ENCODE measurements around the gene RBM19. TPM values are rescaled to one million over a fixed set of nuclear protein-coding genes. Genes with fewer than 3 reads are reported as not detected.

Gene RBM19
- total RNA-seq, 1 experiment from 2014 or later = 61.7 TPM

DNA sequence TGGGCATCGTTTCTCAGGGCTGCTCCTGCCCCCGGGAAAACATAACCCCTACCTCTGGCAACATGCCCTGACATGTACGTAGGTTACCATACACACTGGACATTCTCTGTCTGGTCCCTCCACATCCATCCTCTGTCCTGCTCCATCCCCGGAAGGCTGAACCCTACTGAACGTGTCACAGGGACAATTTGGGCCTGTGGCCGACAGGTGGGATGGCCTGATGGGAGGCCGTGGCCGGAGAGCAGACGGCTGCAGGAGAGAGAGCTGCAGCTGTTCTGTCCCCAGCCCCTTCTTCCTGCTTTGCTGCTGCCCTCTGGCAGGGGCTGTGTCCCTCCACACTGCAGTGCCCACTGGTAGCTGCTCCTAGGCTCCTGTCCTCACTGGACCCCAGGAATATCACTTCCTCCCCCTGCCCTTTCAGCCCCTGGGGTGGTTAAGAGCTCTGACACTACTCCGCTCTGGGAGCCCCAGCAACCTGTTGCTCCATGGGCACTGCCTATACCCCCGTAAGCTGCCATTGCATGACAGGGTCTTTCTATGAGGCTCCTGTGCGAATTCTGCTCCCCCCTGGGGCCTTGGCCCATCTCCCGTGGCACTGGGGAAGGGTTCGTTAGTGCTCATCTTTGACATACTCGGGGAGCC, 125.6 kb downstream of the RBM19 start:
- no peak for DNase-seq
- no peak for ATAC-seq
- no peaks in the 10 kb centered on the region for H3F3A ChIP-seq (ENCODE audit: low read length, unreplicated experiment)
- H3K4me1 ChIP-seq (ENCODE audit: insufficient read depth, low read length) = no peaks in the 10 kb centered on the region
- H3K27ac ChIP-seq (ENCODE audit: low read length) = no peak overlapping the region
- no peaks in the 10 kb centered on the region for H3K9me3 ChIP-seq (ENCODE audit: low read length)
- no peaks in the 10 kb centered on the region for H3K27me3 ChIP-seq (ENCODE audit: low read length)
- intact Hi-C loops (cut with micrococcal nuclease) = no loop called here
- POLR2A ChIA-PET (ENCODE audit: unreplicated experiment) = no interaction called here
- CTCF ChIA-PET = interaction anchor here (0.6 kb wide), 1 partner anchor 125 kb away, joined by 5 read pairs; no protein-coding TSS in a partner anchor
- peaks cover 8% of the 10 kb centered on the region; the same call in 1 of the 2 replicates for H3K36me3 ChIP-seq (ENCODE audit: low read depth, low read length)
- no peak overlapping the region for H3K4me2 ChIP-seq (ENCODE audit: low read length)
- no peak overlapping the region for H3K9ac ChIP-seq (ENCODE audit: low read length)
- no peaks in the 10 kb centered on the region for H3K79me2 ChIP-seq (ENCODE audit: low read length)
- no peaks in the 10 kb centered on the region for H3K9me2 ChIP-seq (replicated peaks; ENCODE audit: low read length)
- H3K4me3 ChIP-seq (ENCODE audit: low read length) = no peak overlapping the region
- BruUV-seq (replicated peaks) = no TSS peak
- TF ChIP-seq, protein P1, sequence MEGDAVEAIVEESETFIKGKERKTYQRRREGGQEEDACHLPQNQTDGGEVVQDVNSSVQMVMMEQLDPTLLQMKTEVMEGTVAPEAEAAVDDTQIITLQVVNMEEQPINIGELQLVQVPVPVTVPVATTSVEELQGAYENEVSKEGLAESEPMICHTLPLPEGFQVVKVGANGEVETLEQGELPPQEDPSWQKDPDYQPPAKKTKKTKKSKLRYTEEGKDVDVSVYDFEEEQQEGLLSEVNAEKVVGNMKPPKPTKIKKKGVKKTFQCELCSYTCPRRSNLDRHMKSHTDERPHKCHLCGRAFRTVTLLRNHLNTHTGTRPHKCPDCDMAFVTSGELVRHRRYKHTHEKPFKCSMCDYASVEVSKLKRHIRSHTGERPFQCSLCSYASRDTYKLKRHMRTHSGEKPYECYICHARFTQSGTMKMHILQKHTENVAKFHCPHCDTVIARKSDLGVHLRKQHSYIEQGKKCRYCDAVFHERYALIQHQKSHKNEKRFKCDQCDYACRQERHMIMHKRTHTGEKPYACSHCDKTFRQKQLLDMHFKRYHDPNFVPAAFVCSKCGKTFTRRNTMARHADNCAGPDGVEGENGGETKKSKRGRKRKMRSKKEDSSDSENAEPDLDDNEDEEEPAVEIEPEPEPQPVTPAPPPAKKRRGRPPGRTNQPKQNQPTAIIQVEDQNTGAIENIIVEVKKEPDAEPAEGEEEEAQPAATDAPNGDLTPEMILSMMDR (conservative IDR thresholded peaks at IDR 0.05; ENCODE audit: low read depth, low read length) = no peak
- TF ChIP-seq EZH2phosphoT487 (IDR thresholded peaks at IDR 0.05; ENCODE audit: borderline replicate concordance, low read length) (no peak), EZH2 (IDR thresholded peaks at IDR 0.05; ENCODE audit: low read length, unreplicated experiment) (no peak)
- no peaks in the 10 kb centered on the region for H4K20me1 ChIP-seq (ENCODE audit: low read length)
- no peak overlapping the region for H2AFZ ChIP-seq (ENCODE audit: low read length)

DNA sequence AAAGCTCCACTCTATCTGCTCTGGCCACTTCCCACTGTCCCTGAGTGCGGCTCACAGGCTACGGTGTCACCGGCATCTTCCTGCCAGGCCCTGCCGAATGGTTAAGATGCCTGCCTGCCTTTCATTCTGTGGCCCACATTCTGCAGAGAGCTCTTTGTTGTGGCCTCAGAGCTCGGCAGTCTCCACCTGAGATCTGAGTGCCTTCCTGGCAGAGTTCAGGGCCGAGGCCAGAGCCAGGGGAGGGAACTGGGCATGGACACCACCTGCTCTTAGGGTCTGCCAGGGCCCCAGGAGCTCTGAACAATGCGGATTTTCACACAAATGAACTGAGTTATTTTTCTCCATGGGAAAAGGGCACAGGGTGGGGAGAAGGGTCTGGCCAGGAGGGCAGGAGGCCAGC, 127.2 kb downstream of the RBM19 start:
- CTCF ChIA-PET = no interaction called here
- Histone ChIP-seq H3K9ac (ENCODE audit: low read length) (no peak overlapping the region), H2AFZ (ENCODE audit: low read length) (no peak overlapping the region), H3K79me2 (ENCODE audit: low read length) (no peaks in the 10 kb centered on the region), H3F3A (ENCODE audit: low read length, unreplicated experiment) (no peaks in the 10 kb centered on the region), H3K27ac (ENCODE audit: low read length) (no peak overlapping the region), H3K4me3 (ENCODE audit: low read length) (no peak overlapping the region), H4K20me1 (ENCODE audit: low read length) (no peaks in the 10 kb centered on the region), H3K4me1 (ENCODE audit: insufficient read depth, low read length) (no peaks in the 10 kb centered on the region), H3K9me2 (replicated peaks; ENCODE audit: low read length) (no peaks in the 10 kb centered on the region), H3K27me3 (ENCODE audit: low read length) (no peaks in the 10 kb centered on the region), H3K9me3 (ENCODE audit: low read length) (no peaks in the 10 kb centered on the region), H3K36me3 (ENCODE audit: low read depth, low read length) (peaks cover 7% of the 10 kb centered on the region; the same call in 1 of the 2 replicates), H3K4me2 (ENCODE audit: low read length) (no peak overlapping the region)
- POLR2A ChIA-PET (ENCODE audit: unreplicated experiment) = no interaction called here
- BruUV-seq (replicated peaks) = no TSS peak
- intact Hi-C loops (cut with micrococcal nuclease) = no loop called here
- DNase-seq (no peak), ATAC-seq (no peak; the same call in 1 of the 2 replicates)
- TF ChIP-seq, protein P1 (conservative IDR thresholded peaks at IDR 0.05; ENCODE audit: low read depth, low read length) = no peak
- TF ChIP-seq EZH2phosphoT487 (IDR thresholded peaks at IDR 0.05; ENCODE audit: borderline replicate concordance, low read length) (no peak), EZH2 (IDR thresholded peaks at IDR 0.05; ENCODE audit: low read length, unreplicated experiment) (no peak)

DNA sequence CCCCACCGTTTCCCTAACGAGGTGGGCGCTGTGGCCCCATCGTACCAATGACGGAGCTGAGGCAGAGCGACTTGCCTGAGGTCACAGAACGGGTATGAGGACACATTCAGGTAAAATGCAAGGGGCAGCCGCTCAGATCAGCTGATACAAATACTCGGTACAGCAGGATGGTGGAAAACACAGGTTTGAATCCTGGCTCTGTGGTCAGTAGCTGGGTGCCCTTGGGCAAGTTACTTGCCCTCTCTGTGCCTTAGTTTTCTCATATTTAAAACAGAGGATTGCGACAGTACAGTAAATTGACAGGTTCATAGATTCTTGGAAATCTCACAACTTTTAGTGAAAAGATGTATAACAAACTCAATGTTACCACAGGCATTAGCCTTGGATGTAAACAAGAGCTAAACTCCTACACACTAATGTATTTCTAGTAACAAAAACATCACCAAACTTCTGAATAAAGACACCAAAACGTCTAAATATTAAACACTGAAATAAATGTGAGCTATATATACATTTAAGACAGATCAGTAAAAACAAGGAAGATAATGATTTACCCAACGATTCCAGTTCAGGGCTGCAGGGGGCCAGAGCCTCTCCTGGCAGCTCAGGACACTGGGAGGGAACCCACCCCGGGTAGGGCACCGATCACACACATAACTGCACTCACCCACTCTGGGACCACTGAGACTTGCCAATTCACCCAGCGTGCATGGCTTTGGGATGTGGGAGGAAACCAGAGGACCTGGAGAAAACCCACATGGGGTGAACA, 128.4 kb downstream of the RBM19 start:
- ATAC-seq (no peak; the same call in 1 of the 2 replicates), DNase-seq (no peak)
- no peak overlapping the region for H3K4me2 ChIP-seq (ENCODE audit: low read length)
- no peaks in the 10 kb centered on the region for H3K9me3 ChIP-seq (ENCODE audit: low read length)
- no TSS peak for BruUV-seq (replicated peaks)
- 0 out of 2 replicates have a peak, but pooled peaks cover 2% of the 10 kb centered on the region for H3K36me3 ChIP-seq (ENCODE audit: low read depth, low read length)
- H4K20me1 ChIP-seq (ENCODE audit: low read length) = no peaks in the 10 kb centered on the region
- H2AFZ ChIP-seq (ENCODE audit: low read length) = no peak overlapping the region
- no peak overlapping the region for H3K4me3 ChIP-seq (ENCODE audit: low read length)
- TF ChIP-seq EZH2phosphoT487 (IDR thresholded peaks at IDR 0.05; ENCODE audit: borderline replicate concordance, low read length) = no peak
- no peak for TF ChIP-seq EZH2 (IDR thresholded peaks at IDR 0.05; ENCODE audit: low read length, unreplicated experiment)
- TF ChIP-seq, protein P1 (conservative IDR thresholded peaks at IDR 0.05; ENCODE audit: low read depth, low read length) = peak; percentile 26; the same call in 1 of the 2 replicates
- H3K9me2 ChIP-seq (replicated peaks; ENCODE audit: low read length) = no peaks in the 10 kb centered on the region
- no peak overlapping the region for H3K9ac ChIP-seq (ENCODE audit: low read length)
- H3K27ac ChIP-seq (ENCODE audit: low read length) = no peak overlapping the region
- H3K79me2 ChIP-seq (ENCODE audit: low read length) = no peaks in the 10 kb centered on the region
- no peaks in the 10 kb centered on the region for H3K4me1 ChIP-seq (ENCODE audit: insufficient read depth, low read length)
- intact Hi-C loops (cut with micrococcal nuclease) = no loop called here
- no peaks in the 10 kb centered on the region for H3F3A ChIP-seq (ENCODE audit: low read length, unreplicated experiment)
- ChIA-PET CTCF (no interaction called here), POLR2A (ENCODE audit: unreplicated experiment) (no interaction called here)
- no peaks in the 10 kb centered on the region for H3K27me3 ChIP-seq (ENCODE audit: low read length)

Data from PC-3 (cell line).